Vagina (tissue), 2 donors: ENCODE results near the gene CHAT. TPM values are rescaled to one million over a fixed set of nuclear protein-coding genes. Genes with fewer than 3 reads are reported as not detected.

Experiments
- DNase-seq, 2 donors: peaks; one replicate each; pipeline ENCODE4 v3.0.0-alpha.2; 2017; ENCODE audit errors: extremely low spot score in 2 of 2
- H3K27ac ChIP-seq: fragments of 200-600 bp; sonication (generic); one replicate; pipeline ENCODE4 v1.5.1; 2019
- H3K27me3 ChIP-seq: fragments of 200-600 bp; sonication (generic); one replicate; pipeline ENCODE4 v1.5.1; 2019
- H3K36me3 ChIP-seq, 2 donors: fragments of 200-600 bp; sonication (generic); one replicate each; pipeline ENCODE4 v1.5.1; 2017 to 2019
- H3K4me1 ChIP-seq: fragments of 200-600 bp; sonication (generic); one replicate; pipeline ENCODE4 v1.5.1; 2019
- H3K4me3 ChIP-seq, 2 donors: fragments of 200-600 bp; sonication (generic); 1 replicate in 1 of 2; 2 replicates in 1 of 2; pipeline ENCODE4 v1.5.1; 2016 to 2019
- H3K9me3 ChIP-seq: fragments of 200-600 bp; sonication (generic); one replicate; pipeline ENCODE4 v1.5.1; 2019
- POLR2A ChIP-seq, 2 donors: fragments of 450-650 bp; IDR thresholded peaks; one replicate each; pipeline ENCODE4 v1.6.1; 2017; ENCODE audit warnings: antibody characterized with exemption in 2 of 2, mild to moderate bottlenecking in 2 of 2, moderate library complexity in 2 of 2
- POLR2AphosphoS5 ChIP-seq, 2 donors: sonication (generic); formaldehyde crosslinking; IDR thresholded peaks; one replicate each; pipeline ENCODE4 v1.9.0; 2017; ENCODE audit warnings: antibody characterized with exemption in 2 of 2, mild to moderate bottlenecking in 2 of 2, low read depth in 1 of 2; ENCODE audit not compliant: insufficient read depth in 1 of 2
- intact Hi-C: fragments of 100-400 bp; cut with DNase I; formaldehyde crosslinking; loops from one replicate; pipeline ENCODE4 v1.15.1; 2023
- total RNA-seq: library from RNA; depleted of rRNA; stranded (reverse); fragments of >200 nt; gene quantifications from one replicate; pipeline ENCODE4 v1.2.3, GENCODE V29; 2016
- TF ChIP-seq, protein P1 (sequence below), 3 experiments: fragments of 450-650 bp in 2 of 3; fragments of 200-600 bp in 1 of 3; sonication (generic) in 1 of 3; IDR thresholded peaks; one replicate each; pipeline ENCODE4 v1.5.1; 2017 to 2019; ENCODE audit warnings: antibody characterized with exemption in 3 of 3, mild to moderate bottlenecking in 2 of 3, moderate library complexity in 2 of 3

The CHAT gene
- total RNA-seq, 1 donor from 2014 or later: not detected

DNA sequence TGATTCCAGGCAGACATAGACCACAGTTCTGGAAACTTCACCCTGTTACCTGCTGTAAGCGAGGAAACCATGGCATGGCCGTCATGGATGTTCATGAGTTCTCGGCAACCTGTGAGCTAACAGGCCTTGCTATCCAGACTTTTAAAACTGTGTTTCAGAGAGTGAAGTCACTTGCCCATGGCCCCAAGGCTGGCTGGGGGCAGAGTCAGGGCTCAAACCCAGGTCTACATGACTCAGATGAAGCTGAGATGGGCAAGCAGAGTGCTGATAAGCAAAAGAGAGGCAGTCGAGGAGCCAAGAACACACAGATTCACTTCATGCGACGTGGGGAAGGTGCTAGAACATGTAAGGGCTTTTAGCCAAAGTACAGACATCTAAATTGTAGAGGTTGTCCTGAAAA is 97.1 kb downstream of the CHAT start:
- H3K36me3 ChIP-seq: no peaks in the 10 kb centered on the region
- DNase-seq: no peak
- no peak overlapping the region for H3K4me3 ChIP-seq
- H3K9me3 ChIP-seq: no peaks in the 10 kb centered on the region
- H3K27me3 ChIP-seq: no peaks in the 10 kb centered on the region
- no peaks in the 10 kb centered on the region for H3K4me1 ChIP-seq
- no peak overlapping the region for H3K27ac ChIP-seq
- TF ChIP-seq POLR2AphosphoS5 (IDR thresholded peaks at IDR 0.05; ENCODE audit: insufficient read depth in 1 of 2, low read depth in 1 of 2): no peak
- TF ChIP-seq, protein P1, sequence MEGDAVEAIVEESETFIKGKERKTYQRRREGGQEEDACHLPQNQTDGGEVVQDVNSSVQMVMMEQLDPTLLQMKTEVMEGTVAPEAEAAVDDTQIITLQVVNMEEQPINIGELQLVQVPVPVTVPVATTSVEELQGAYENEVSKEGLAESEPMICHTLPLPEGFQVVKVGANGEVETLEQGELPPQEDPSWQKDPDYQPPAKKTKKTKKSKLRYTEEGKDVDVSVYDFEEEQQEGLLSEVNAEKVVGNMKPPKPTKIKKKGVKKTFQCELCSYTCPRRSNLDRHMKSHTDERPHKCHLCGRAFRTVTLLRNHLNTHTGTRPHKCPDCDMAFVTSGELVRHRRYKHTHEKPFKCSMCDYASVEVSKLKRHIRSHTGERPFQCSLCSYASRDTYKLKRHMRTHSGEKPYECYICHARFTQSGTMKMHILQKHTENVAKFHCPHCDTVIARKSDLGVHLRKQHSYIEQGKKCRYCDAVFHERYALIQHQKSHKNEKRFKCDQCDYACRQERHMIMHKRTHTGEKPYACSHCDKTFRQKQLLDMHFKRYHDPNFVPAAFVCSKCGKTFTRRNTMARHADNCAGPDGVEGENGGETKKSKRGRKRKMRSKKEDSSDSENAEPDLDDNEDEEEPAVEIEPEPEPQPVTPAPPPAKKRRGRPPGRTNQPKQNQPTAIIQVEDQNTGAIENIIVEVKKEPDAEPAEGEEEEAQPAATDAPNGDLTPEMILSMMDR (IDR thresholded peaks at IDR 0.05): no peak
- intact Hi-C loops: no loop called here

DNA sequence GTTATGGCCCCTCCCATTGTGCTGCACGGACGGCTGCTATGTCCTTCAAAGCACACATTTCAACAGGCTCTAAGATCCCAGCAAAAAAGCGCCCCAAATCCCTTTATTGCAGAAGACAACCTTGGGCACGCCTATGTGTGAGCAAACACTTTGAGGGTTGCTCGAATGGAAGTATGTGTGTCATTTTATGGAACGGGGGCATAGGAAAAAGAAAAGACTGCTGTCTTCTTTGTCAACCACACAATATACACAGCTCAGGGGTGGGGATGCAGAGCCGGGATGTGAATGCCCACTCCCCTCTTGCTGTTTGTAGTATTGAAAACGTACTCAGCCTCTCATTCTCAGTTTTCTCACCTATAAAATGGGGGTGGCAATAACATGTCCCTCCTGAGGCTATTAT is 97.6 kb downstream of the CHAT start:
- Histone ChIP-seq H3K27ac (no peak overlapping the region), H3K9me3 (no peaks in the 10 kb centered on the region), H3K4me3 (no peak overlapping the region), H3K27me3 (no peaks in the 10 kb centered on the region), H3K4me1 (no peaks in the 10 kb centered on the region), H3K36me3 (no peaks in the 10 kb centered on the region)
- intact Hi-C loops: no loop called here
- TF ChIP-seq, protein P1 (IDR thresholded peaks at IDR 0.05): no peak
- TF ChIP-seq POLR2AphosphoS5 (IDR thresholded peaks at IDR 0.05; ENCODE audit: insufficient read depth in 1 of 2, low read depth in 1 of 2) (no peak), POLR2A (IDR thresholded peaks at IDR 0.05) (no peak)
- no peak for DNase-seq

DNA sequence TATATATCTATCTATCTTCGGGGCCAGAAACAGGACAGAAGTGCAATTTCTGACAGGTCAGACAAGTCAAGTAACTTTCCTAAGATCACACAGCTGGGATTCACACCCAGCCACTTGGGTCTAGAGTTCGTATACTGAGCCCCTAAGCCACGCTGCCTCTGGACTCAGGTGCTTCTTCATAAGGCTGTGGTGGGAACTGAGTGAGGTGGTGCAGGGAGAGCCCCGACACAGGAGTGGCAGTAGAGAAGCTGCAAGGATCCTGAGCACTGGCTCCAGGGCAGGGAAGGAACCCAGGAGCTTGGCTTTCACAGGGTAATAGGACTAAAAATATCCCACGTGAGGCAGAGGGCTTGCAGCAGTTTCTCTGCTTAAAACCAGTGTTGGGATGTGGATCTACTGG is 99.4 kb downstream of the CHAT start:
- Histone ChIP-seq H3K27me3 (no peaks in the 10 kb centered on the region), H3K27ac (no peak overlapping the region), H3K4me1 (no peaks in the 10 kb centered on the region), H3K4me3 (no peak overlapping the region), H3K36me3 (no peaks in the 10 kb centered on the region), H3K9me3 (no peaks in the 10 kb centered on the region)
- intact Hi-C loops: no loop called here
- TF ChIP-seq, protein P1 (IDR thresholded peaks at IDR 0.05): no peak
- no peak for TF ChIP-seq POLR2A (IDR thresholded peaks at IDR 0.05)
- TF ChIP-seq POLR2AphosphoS5 (IDR thresholded peaks at IDR 0.05; ENCODE audit: insufficient read depth in 1 of 2, low read depth in 1 of 2): no peak
- DNase-seq: no peak

Other genes with a start within 250 kb of the CHAT start
- gene DRGX, start 217.9 kb upstream of the CHAT start, total RNA-seq: not detected
- gene ERCC6, start 74.9 kb upstream of the CHAT start, total RNA-seq: 15.2 TPM
- 0.49 TPM for gene SLC18A3, start 3.7 kb upstream of the CHAT start, total RNA-seq
- not detected for gene C10orf53, start 65.6 kb downstream of the CHAT start, total RNA-seq
- gene OGDHL, start 148.3 kb downstream of the CHAT start, total RNA-seq: 3.4 TPM